Neural cell (in vitro differentiated cells): ENCODE measurements around the gene MIPOL1. TPM values are rescaled to one million over a fixed set of nuclear protein-coding genes. Genes with fewer than 3 reads are reported as not detected.

Source experiments
- H2AFZ ChIP-seq: fragments of 200-600, 300-800 bp; sonication (generic), shearing (Covaris generic); 2 replicates; pipeline ENCODE4 v1.6.0; 2014; ENCODE audit warnings: low read depth, mild to moderate bottlenecking, antibody characterized with exemption, low read length, moderate library complexity
- H3F3A ChIP-seq: fragments of 200-600 bp; shearing (Covaris generic); 2 replicates; pipeline ENCODE4 v1.6.1; 2016; ENCODE audit warnings: mild to moderate bottlenecking, moderate library complexity, mixed read lengths, antibody characterized with exemption, low read length; ENCODE audit not compliant: insufficient read depth, poor library complexity, severe bottlenecking
- H3K27ac ChIP-seq: fragments of 200-600, 300-800 bp; sonication (generic), shearing (Covaris generic); 2 replicates; pipeline ENCODE4 v1.5.1; 2014; ENCODE audit warnings: mild to moderate bottlenecking, low read length, moderate library complexity
- H3K27me3 ChIP-seq: fragments of 300-800, 200-600 bp; sonication (generic), shearing (Covaris generic); 2 replicates; pipeline ENCODE4 v1.6.0; 2014; ENCODE audit warnings: mild to moderate bottlenecking, low read depth, low read length, moderate library complexity; ENCODE audit not compliant: insufficient read depth
- H3K36me3 ChIP-seq: fragments of 300-800, 200-600 bp; sonication (generic), shearing (Covaris generic); 2 replicates; pipeline ENCODE4 v1.5.1; 2014; ENCODE audit warnings: mild to moderate bottlenecking, antibody characterized with exemption, low read length, moderate library complexity; ENCODE audit not compliant: insufficient read depth
- H3K4me2 ChIP-seq: fragments of 300-800, 200-600 bp; sonication (generic), shearing (Covaris generic); 2 replicates; pipeline ENCODE4 v1.6.0; 2014; ENCODE audit warnings: mild to moderate bottlenecking, low read length
- H3K4me3 ChIP-seq: fragments of 300-800, 200-600 bp; sonication (generic), shearing (Covaris generic); 2 replicates; pipeline ENCODE4 v1.5.1; 2014; ENCODE audit warnings: mild to moderate bottlenecking, low read length, moderate library complexity
- H3K79me2 ChIP-seq: fragments of 200-600 bp; shearing (Covaris generic); replicated peaks from 2 replicates; pipeline ENCODE4 v1.6.0; 2014; ENCODE audit warnings: mild to moderate bottlenecking, low read length, moderate library complexity; ENCODE audit not compliant: insufficient read depth
- H3K9ac ChIP-seq: fragments of 300-800, 200-600 bp; sonication (generic), shearing (Covaris generic); 2 replicates; pipeline ENCODE4 v1.6.1; 2016; ENCODE audit warnings: mild to moderate bottlenecking, low read length, mixed read lengths
- H3K9me2 ChIP-seq: fragments of 200-600 bp; shearing (Covaris generic); 2 replicates; pipeline ENCODE4 v1.6.1; 2016; ENCODE audit warnings: mild to moderate bottlenecking, low read length, mixed read lengths; ENCODE audit not compliant: insufficient read depth
- H3K9me3 ChIP-seq: fragments of 200-600, 300-800 bp; sonication (generic), shearing (Covaris generic); 2 replicates; pipeline ENCODE4 v1.6.1; 2016; ENCODE audit warnings: mild to moderate bottlenecking, mixed run types, low read length, moderate library complexity, mixed read lengths
- H4K20me1 ChIP-seq: fragments of 200-600 bp; shearing (Covaris generic); 2 replicates; pipeline ENCODE4 v1.6.1; 2016; ENCODE audit warnings: mild to moderate bottlenecking, mixed run types; ENCODE audit not compliant: insufficient read depth
- CTCF ChIP-seq: fragments of 450-650 bp; IDR thresholded peaks from 2 replicates; pipeline ENCODE4 v1.5.1; 2014; ENCODE audit warnings: antibody characterized with exemption, mild to moderate bottlenecking, moderate library complexity; ENCODE audit not compliant: poor library complexity, severe bottlenecking
- EP300 ChIP-seq: fragments of 450-650 bp; conservative IDR thresholded peaks from 2 replicates; pipeline ENCODE4 v1.6.1; 2014; ENCODE audit warnings: antibody characterized with exemption, mild to moderate bottlenecking, moderate library complexity; ENCODE audit not compliant: poor library complexity, severe bottlenecking
- EZH2 ChIP-seq: fragments of 200-600, 300-800 bp; shearing (Covaris generic), sonication (generic); IDR thresholded peaks from 2 replicates; pipeline ENCODE4 v1.6.1; 2014; ENCODE audit warnings: antibody characterized with exemption, low read length, borderline replicate concordance, mild to moderate bottlenecking; ENCODE audit not compliant: insufficient read depth, poor library complexity, severe bottlenecking
- MXI1 ChIP-seq: fragments of 450-650 bp; conservative IDR thresholded peaks from 2 replicates; pipeline ENCODE4 v1.6.1; 2014; ENCODE audit warnings: antibody characterized with exemption, mild to moderate bottlenecking; ENCODE audit not compliant: poor library complexity, severe bottlenecking
- POLR2AphosphoS5 ChIP-seq: IDR thresholded peaks from 2 replicates; pipeline ENCODE4 v1.6.1; 2012
- RAD21 ChIP-seq: fragments of 450-650 bp; conservative IDR thresholded peaks from 2 replicates; pipeline ENCODE4 v1.6.1; 2014; ENCODE audit warnings: antibody characterized with exemption, mild to moderate bottlenecking, moderate library complexity
- REST ChIP-seq: IDR thresholded peaks from 2 replicates; pipeline ENCODE4 v1.6.1; 2012; ENCODE audit warnings: borderline replicate concordance
- SMC3 ChIP-seq: fragments of 450-650 bp; conservative IDR thresholded peaks from 2 replicates; pipeline ENCODE4 v1.6.1; 2014; ENCODE audit warnings: antibody characterized with exemption, mild to moderate bottlenecking, moderate library complexity; ENCODE audit not compliant: poor library complexity
- TAF1 ChIP-seq: IDR thresholded peaks from 2 replicates; pipeline ENCODE4 v1.6.1; 2012; ENCODE audit warnings: low read depth
- polyA plus RNA-seq: library from polyadenylated mRNA; depleted of rRNA; stranded (reverse); fragments of >200 nt; gene quantifications from 2 replicates; pipeline ENCODE4 v1.2.3, GENCODE V29; 2014

The MIPOL1 gene
- polyA plus RNA-seq, 1 donor from 2014 or later: 1.3 TPM

GRCh38 chr14:37230551-37231194, 32.9 kb downstream of the MIPOL1 start:
- H4K20me1 ChIP-seq: no peaks in the 10 kb centered on the region
- H2AFZ ChIP-seq: no peak overlapping the region
- H3K9me3 ChIP-seq: no peaks in the 10 kb centered on the region

More at GRCh38 chr14:37230551-37231194, 32.9 kb downstream of the MIPOL1 start:
- TF ChIP-seq POLR2AphosphoS5 (no peak), SMC3 (peak; percentile 62), REST (no peak), EZH2 (no peak), CTCF (peak; percentile 78), TAF1 (no peak), MXI1 (no peak), RAD21 (peak; percentile 69), EP300 (no peak)
- no peak overlapping the region for H3K27ac ChIP-seq
- H3K79me2 ChIP-seq: no peaks in the 10 kb centered on the region
- H3K36me3 ChIP-seq: no peaks in the 10 kb centered on the region
- no peaks in the 10 kb centered on the region for H3F3A ChIP-seq
- H3K27me3 ChIP-seq: no peaks in the 10 kb centered on the region
- no peaks in the 10 kb centered on the region for H3K9me2 ChIP-seq
- no peak overlapping the region for H3K4me3 ChIP-seq
- H3K9ac ChIP-seq: no peak overlapping the region
- H3K4me2 ChIP-seq: no peak overlapping the region
